ENCODE data around the gene DUSP18. TPM values are rescaled to one million over a fixed set of nuclear protein-coding genes. Genes with fewer than 3 reads are reported as not detected.
A peak's percentile ranks its signal among the peaks of the same experiment; 100 is the strongest.

DUSP18 gene
- total and polyA plus RNA-seq, 9 of the 15 experiments (the other 6 are each of a cell fraction or from before 2014, with no cell fraction given): 1.00 to 3.7 (median 1.5) TPM

DNA sequence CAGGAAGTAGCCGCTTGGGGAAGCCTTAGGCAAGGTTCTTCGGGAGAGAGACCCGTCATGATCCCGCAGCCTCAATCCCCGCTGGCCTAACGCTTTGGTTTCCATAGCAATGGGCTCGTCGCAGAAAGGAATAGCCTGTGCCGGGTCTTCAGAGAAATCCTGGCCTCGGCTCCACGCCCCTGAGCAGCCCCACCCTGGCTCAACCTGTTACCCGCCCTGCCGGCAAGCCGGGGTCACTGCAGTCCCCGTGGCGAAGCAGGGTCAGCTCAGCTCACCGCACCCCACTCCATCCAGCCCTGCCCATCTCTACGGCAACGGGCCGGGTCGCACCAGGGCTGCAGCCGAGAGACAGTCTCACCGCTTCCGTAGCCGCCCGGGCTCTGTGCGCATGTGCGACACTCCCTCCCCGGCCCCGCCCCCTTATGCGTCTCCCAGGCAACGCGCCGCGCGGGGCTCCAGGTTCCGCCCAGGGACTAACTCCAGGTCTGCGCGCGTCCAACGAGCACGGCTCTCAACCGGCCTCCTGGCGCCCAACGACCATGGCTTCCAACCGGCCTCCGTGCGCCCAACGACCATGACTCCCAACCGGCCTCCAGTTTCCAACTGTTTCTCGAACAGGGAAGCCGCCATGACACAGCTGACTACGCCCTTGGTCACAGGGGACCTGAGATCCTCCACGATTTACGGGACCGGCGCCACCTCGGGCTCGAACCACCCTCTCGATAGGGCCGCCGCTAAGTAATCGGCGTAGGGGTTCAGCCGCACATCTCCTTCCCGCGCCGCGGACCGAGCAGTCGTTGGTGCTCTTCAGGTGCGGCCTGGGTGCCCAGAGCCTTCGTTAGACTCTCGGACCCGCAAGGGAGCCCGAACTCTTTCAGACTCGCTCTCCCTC, at the start of gene DUSP18 (continued):
- TF ChIP-seq ZFX (CRISPR knock-in tag; IDR thresholded peaks at IDR 0.05): peak; percentile 67; the same call in 1 of the 2 replicates
- TF ChIP-seq MCM2 (IDR thresholded peaks at IDR 0.05; ENCODE audit: low read depth): no peak
- TF ChIP-seq, protein P1, sequence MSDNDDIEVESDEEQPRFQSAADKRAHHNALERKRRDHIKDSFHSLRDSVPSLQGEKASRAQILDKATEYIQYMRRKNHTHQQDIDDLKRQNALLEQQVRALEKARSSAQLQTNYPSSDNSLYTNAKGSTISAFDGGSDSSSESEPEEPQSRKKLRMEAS (CRISPR knock-in tag; IDR thresholded peaks at IDR 0.05): peak; percentile 51
- TF ChIP-seq ZBED1 (IDR thresholded peaks at IDR 0.05): no peak
- TF ChIP-seq HDAC2 (IDR thresholded peaks at IDR 0.05): no peak
- no peak for TF ChIP-seq FOXO4 (CRISPR knock-in tag; IDR thresholded peaks at IDR 0.05)
- no peak for TF ChIP-seq ADNP (tag; IDR thresholded peaks at IDR 0.05)
- TF ChIP-seq KLF13 (tag; IDR thresholded peaks at IDR 0.05; ENCODE audit: borderline replicate concordance, low read depth): no peak
- no peak; the same call in 1 of the 2 replicates for TF ChIP-seq ZBTB49 (CRISPR knock-in tag; IDR thresholded peaks at IDR 0.05; ENCODE audit: borderline replicate concordance)
- TF ChIP-seq ZC3H8 (IDR thresholded peaks at IDR 0.05): no peak
- peak; percentile 17; the same call in 1 of the 2 replicates for TF ChIP-seq SMARCA4 (IDR thresholded peaks at IDR 0.05)
- TF ChIP-seq TFE3 (CRISPR knock-in tag; IDR thresholded peaks at IDR 0.05): no peak
- TF ChIP-seq, protein P2, sequence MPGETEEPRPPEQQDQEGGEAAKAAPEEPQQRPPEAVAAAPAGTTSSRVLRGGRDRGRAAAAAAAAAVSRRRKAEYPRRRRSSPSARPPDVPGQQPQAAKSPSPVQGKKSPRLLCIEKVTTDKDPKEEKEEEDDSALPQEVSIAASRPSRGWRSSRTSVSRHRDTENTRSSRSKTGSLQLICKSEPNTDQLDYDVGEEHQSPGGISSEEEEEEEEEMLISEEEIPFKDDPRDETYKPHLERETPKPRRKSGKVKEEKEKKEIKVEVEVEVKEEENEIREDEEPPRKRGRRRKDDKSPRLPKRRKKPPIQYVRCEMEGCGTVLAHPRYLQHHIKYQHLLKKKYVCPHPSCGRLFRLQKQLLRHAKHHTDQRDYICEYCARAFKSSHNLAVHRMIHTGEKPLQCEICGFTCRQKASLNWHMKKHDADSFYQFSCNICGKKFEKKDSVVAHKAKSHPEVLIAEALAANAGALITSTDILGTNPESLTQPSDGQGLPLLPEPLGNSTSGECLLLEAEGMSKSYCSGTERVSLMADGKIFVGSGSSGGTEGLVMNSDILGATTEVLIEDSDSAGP (CRISPR knock-in tag; IDR thresholded peaks at IDR 0.05): no peak
- TF ChIP-seq, protein P3, sequence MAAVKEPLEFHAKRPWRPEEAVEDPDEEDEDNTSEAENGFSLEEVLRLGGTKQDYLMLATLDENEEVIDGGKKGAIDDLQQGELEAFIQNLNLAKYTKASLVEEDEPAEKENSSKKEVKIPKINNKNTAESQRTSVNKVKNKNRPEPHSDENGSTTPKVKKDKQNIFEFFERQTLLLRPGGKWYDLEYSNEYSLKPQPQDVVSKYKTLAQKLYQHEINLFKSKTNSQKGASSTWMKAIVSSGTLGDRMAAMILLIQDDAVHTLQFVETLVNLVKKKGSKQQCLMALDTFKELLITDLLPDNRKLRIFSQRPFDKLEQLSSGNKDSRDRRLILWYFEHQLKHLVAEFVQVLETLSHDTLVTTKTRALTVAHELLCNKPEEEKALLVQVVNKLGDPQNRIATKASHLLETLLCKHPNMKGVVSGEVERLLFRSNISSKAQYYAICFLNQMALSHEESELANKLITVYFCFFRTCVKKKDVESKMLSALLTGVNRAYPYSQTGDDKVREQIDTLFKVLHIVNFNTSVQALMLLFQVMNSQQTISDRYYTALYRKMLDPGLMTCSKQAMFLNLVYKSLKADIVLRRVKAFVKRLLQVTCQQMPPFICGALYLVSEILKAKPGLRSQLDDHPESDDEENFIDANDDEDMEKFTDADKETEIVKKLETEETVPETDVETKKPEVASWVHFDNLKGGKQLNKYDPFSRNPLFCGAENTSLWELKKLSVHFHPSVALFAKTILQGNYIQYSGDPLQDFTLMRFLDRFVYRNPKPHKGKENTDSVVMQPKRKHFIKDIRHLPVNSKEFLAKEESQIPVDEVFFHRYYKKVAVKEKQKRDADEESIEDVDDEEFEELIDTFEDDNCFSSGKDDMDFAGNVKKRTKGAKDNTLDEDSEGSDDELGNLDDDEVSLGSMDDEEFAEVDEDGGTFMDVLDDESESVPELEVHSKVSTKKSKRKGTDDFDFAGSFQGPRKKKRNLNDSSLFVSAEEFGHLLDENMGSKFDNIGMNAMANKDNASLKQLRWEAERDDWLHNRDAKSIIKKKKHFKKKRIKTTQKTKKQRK (IDR thresholded peaks at IDR 0.05; ENCODE audit: borderline replicate concordance, low read depth, low read length): no peak

Data from K562 (cell line).